HL-60 (cell line): Measurements from ENCODE around the gene MARK2.

Experiments
- POLR2AphosphoS5 ChIP-seq: IDR thresholded peaks from 2 replicates; pipeline ENCODE4 v1.6.1; 2012; ENCODE audit warnings: low read depth
- SPI1 ChIP-seq: IDR thresholded peaks from 2 replicates; pipeline ENCODE4 v1.6.1; 2012; ENCODE audit warnings: low read depth, mild to moderate bottlenecking, borderline replicate concordance
- TF ChIP-seq, protein P1 (sequence below): IDR thresholded peaks from one replicate; pipeline ENCODE4 v1.5.1; 2011; ENCODE audit warnings: low read length, control low read depth, inconsistent platforms; ENCODE audit not compliant: insufficient read depth

DNA sequence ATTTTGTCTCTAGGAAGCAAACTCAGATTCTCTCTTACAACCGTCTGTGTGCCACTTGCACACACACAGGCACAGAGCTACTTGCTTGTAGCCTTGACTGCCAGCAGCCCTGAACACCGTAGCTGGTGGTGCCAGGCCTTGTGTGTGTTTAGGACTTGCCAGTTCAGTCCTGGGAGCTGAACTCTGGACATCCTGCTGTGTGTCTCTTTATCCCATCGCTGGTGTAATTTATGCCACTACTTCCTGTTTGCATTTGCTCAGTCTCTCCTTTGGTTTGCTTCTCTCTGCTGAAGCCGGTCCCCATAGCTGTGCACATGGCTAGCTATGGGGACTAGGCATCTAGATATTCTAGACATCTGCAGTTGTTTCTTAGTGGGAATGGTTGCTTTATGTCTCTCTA lies 24.0 kb downstream of the MARK2 start:
- TF ChIP-seq, protein P1, sequence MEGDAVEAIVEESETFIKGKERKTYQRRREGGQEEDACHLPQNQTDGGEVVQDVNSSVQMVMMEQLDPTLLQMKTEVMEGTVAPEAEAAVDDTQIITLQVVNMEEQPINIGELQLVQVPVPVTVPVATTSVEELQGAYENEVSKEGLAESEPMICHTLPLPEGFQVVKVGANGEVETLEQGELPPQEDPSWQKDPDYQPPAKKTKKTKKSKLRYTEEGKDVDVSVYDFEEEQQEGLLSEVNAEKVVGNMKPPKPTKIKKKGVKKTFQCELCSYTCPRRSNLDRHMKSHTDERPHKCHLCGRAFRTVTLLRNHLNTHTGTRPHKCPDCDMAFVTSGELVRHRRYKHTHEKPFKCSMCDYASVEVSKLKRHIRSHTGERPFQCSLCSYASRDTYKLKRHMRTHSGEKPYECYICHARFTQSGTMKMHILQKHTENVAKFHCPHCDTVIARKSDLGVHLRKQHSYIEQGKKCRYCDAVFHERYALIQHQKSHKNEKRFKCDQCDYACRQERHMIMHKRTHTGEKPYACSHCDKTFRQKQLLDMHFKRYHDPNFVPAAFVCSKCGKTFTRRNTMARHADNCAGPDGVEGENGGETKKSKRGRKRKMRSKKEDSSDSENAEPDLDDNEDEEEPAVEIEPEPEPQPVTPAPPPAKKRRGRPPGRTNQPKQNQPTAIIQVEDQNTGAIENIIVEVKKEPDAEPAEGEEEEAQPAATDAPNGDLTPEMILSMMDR = no peak
- TF ChIP-seq SPI1 = no peak
- TF ChIP-seq POLR2AphosphoS5 = no peak
